BJ (cell line): ENCODE results near the gene ENG. TPM values are rescaled to one million over a fixed set of nuclear protein-coding genes. Genes with fewer than 3 reads are reported as not detected.

Source experiments
- CTCF ChIA-PET: fragments of 350-600 bp; formaldehyde crosslinking; extraction: SDS; loops from one replicate; lab custom pipeline; 2021; ENCODE audit warnings: antibody characterized with exemption, inconsistent platforms; lab: Yijun Ruan, JAX
- POLR2A ChIA-PET: fragments of 300-600 bp; sonication (Branson Sonifier 250); formaldehyde crosslinking; extraction: SDS; loops from one replicate; lab custom pipeline; 2021; ENCODE audit warnings: antibody characterized with exemption; lab: Charles Lee
- DNase-seq: peaks from one replicate; pipeline ENCODE4 v3.0.0-alpha.2; 2011; ENCODE audit warnings: low read depth
- H3K27me3 ChIP-seq: 2 replicates; pipeline ENCODE4 v1.6.0; 2011; ENCODE audit warnings: low read length; ENCODE audit not compliant: control insufficient read depth, insufficient read depth
- H3K36me3 ChIP-seq: 2 replicates; pipeline ENCODE4 v1.5.1; 2011; ENCODE audit warnings: low read length; ENCODE audit not compliant: control insufficient read depth, insufficient read depth
- H3K4me3 ChIP-seq: 2 replicates; pipeline ENCODE4 v1.5.1; 2011; ENCODE audit warnings: low read depth, mild to moderate bottlenecking, control low read depth, low read length
- polyA plus RNA-seq: library from polyadenylated mRNA; depleted of rRNA; stranded (reverse); fragments of >200 nt; gene quantifications from 2 replicates; pipeline ENCODE4 v1.2.3, GENCODE V29; 2011
- TF ChIP-seq, protein P1 (sequence below): IDR thresholded peaks from 2 replicates; pipeline ENCODE4 v1.5.1; 2011; ENCODE audit warnings: low read depth, mild to moderate bottlenecking, control low read depth, inconsistent platforms, low read length, moderate library complexity; ENCODE audit not compliant: insufficient read depth

ENG gene
- polyA plus RNA-seq, 1 experiment: 44.6 TPM

- Histone ChIP-seq H3K36me3 (peaks cover 14% of the 10 kb centered on the region), H3K4me3 (no peak overlapping the region), H3K27me3 (no peaks in the 10 kb centered on the region)
- CTCF ChIA-PET: interaction anchor here (1.5 to 3.6 kb wide), 8 partner anchors 14 to 133 kb away, joined by 3 to 44 read pairs (median 20); partner anchors contain the start of genes CDK9, ENG and TOR2A
- no peak for DNase-seq
- TF ChIP-seq, protein P1, sequence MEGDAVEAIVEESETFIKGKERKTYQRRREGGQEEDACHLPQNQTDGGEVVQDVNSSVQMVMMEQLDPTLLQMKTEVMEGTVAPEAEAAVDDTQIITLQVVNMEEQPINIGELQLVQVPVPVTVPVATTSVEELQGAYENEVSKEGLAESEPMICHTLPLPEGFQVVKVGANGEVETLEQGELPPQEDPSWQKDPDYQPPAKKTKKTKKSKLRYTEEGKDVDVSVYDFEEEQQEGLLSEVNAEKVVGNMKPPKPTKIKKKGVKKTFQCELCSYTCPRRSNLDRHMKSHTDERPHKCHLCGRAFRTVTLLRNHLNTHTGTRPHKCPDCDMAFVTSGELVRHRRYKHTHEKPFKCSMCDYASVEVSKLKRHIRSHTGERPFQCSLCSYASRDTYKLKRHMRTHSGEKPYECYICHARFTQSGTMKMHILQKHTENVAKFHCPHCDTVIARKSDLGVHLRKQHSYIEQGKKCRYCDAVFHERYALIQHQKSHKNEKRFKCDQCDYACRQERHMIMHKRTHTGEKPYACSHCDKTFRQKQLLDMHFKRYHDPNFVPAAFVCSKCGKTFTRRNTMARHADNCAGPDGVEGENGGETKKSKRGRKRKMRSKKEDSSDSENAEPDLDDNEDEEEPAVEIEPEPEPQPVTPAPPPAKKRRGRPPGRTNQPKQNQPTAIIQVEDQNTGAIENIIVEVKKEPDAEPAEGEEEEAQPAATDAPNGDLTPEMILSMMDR: no peak
- POLR2A ChIA-PET: no interaction called here
These were observed 13.9 kb upstream of the ENG start for GRCh38 chr9:127868278-127868902.

GRCh38 chr9:127867356-127868277 is 13.2 kb upstream of the ENG start:
- TF ChIP-seq, protein P1: no peak
- no peaks in the 10 kb centered on the region for H3K27me3 ChIP-seq
- ChIA-PET CTCF (interaction anchor here (0.6 kb wide), 1 partner anchor 74 kb away, joined by 3 read pairs; no protein-coding TSS in a partner anchor), POLR2A (no interaction called here)
- peaks cover 14% of the 10 kb centered on the region for H3K36me3 ChIP-seq
- no peak overlapping the region for H3K4me3 ChIP-seq
- DNase-seq: no peak

- H3K36me3 ChIP-seq: peaks cover 13% of the 10 kb centered on the region
- CTCF ChIA-PET: no interaction called here
- TF ChIP-seq, protein P1: no peak
- H3K27me3 ChIP-seq: no peaks in the 10 kb centered on the region
- no peak for DNase-seq
- no peak overlapping the region for H3K4me3 ChIP-seq
- POLR2A ChIA-PET: interaction anchor here (0.7 kb wide), 1 partner anchor 64 kb away, joined by 3 read pairs; the partner anchor contains the start of gene FPGS
These were observed 12.1 kb upstream of the ENG start for GRCh38 chr9:127866535-127866934.

DNA sequence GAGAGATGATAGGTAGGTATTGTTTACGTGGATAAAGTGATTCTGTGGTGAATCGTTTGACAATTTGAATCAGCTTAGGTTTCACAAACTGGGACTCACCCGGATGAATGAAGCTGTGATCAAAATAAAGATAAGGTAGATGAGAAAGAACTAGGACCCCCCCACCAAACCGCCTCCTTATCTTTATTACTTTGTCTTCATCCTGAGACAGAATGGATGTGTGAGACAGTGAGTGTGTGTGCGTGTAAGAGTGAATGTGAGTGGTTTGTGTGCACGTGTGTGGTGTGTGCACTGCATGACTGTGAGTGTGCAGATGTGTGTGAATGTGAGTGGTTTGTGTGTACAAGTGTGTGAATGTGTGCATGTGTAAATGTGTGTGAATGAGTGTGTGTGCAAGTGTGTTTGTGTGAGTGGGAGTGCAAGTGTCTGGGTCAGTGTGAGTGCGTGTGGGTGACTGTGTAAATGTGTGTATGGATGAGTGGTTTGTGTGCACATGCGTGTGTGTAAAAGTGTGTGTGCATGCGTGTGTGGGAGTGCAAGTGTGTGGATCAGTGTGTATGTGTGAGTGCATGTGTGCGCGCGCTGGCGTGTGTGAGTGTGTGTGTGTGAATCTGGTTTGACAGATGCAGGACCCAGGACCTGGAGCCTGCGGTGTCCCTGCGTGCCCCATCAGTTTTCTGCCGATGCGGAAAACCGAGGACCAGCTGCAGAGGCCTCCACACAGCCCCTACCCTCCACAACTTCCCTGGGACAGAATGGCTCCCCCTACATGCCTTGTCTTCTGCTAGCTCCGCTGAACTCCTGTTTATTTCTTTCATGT is 11.4 kb upstream of the ENG start:
- DNase-seq: no peak
- TF ChIP-seq, protein P1: no peak
- H3K4me3 ChIP-seq: no peak overlapping the region
- POLR2A ChIA-PET: no interaction called here
- peaks cover 12% of the 10 kb centered on the region for H3K36me3 ChIP-seq
- H3K27me3 ChIP-seq: no peaks in the 10 kb centered on the region
- CTCF ChIA-PET: interaction anchor here (1.0 to 4.6 kb wide), 2 partner anchors 12 to 131 kb away, joined by 3 to 18 read pairs; partner anchors contain the start of genes ENG and TOR2A
